Measurements from ENCODE around the gene CAMK1D.
A peak's percentile ranks its signal among the peaks of the same experiment; 100 is the strongest.
"Not testable (repeated sequence)": the region's sequence is repeated elsewhere in the genome, so short reads cannot be mapped to it uniquely, and the experiment has no call there.

Gene CAMK1D

DNA sequence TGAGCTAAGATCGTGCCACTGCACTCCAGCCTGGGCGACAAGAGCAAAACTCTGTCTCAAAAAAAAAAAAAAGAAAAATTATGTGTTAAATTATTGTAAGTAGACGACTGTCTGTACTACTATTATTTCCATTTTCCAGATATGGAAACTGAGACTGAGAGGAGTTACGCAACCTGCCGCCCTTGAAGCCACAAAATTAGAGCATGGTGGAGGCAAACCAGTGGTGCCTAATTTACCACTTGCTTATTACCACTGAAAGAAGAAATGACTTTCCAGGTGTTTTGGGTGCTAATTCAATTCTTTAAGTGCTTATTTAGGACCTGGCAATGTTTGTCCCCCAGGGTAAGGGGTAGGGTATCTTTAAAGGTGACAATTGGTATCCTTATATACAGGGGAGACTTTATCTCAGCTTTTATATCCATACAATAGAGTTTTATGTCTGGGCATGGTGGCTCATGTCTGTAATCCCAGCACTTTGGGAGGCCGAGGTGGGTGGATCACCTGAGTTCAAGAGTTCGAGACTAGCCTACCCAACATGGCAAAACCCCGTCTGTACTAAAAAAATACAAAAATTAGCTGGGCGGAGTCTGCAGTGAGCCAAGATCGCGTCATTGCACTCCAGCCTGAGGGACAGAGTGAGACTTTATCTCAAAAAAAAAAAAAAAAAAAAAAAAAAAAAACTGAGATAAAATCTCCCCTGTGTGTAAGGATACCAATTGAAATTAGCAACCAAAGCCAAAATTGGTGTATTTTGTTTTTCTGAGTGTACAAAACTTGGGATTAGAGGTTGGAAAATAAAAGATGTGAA is 16.6 kb upstream of the CAMK1D start:
- DNase-seq (ENCODE audit: low read depth, low spot score): no peak
- H3K4me3 ChIP-seq (ENCODE audit: low read depth, low read length): no peak overlapping the region
- TF ChIP-seq, protein P1, sequence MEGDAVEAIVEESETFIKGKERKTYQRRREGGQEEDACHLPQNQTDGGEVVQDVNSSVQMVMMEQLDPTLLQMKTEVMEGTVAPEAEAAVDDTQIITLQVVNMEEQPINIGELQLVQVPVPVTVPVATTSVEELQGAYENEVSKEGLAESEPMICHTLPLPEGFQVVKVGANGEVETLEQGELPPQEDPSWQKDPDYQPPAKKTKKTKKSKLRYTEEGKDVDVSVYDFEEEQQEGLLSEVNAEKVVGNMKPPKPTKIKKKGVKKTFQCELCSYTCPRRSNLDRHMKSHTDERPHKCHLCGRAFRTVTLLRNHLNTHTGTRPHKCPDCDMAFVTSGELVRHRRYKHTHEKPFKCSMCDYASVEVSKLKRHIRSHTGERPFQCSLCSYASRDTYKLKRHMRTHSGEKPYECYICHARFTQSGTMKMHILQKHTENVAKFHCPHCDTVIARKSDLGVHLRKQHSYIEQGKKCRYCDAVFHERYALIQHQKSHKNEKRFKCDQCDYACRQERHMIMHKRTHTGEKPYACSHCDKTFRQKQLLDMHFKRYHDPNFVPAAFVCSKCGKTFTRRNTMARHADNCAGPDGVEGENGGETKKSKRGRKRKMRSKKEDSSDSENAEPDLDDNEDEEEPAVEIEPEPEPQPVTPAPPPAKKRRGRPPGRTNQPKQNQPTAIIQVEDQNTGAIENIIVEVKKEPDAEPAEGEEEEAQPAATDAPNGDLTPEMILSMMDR (IDR thresholded peaks at IDR 0.05; ENCODE audit: low read depth, low read length): no peak
- in situ Hi-C loops (cut with HindIII; ENCODE audit: low sequenced_read_pairs): no loop called here

GRCh38 chr10:12333380-12334185 is 15.8 kb upstream of the CAMK1D start:
- no peak overlapping the region for H3K4me3 ChIP-seq (ENCODE audit: low read depth, low read length)
- TF ChIP-seq, protein P1 (IDR thresholded peaks at IDR 0.05; ENCODE audit: low read depth, low read length): no peak
- in situ Hi-C loops (cut with HindIII; ENCODE audit: low sequenced_read_pairs): no loop called here
- DNase-seq (ENCODE audit: low read depth, low spot score): peak; percentile 99

DNA sequence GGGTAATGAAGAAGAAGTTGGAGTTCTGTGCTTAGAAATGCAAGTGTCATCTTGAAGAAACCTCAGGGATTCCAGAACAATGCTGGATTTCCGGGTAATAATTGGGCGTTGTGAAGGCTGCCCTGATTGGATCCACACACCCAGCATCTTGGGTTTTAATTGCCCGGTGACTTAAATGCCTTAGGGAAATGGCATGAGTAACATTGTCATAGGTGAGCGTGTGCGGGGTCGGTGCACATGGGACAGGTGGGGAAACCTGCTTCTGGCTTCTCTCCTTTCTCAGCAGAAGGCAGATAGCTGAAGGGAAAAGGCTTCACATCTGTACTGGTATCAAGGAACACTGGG is 15.2 kb upstream of the CAMK1D start:
- in situ Hi-C loops (cut with HindIII; ENCODE audit: low sequenced_read_pairs): no loop called here
- no peak overlapping the region for H3K4me3 ChIP-seq (ENCODE audit: low read depth, low read length)
- TF ChIP-seq, protein P1 (IDR thresholded peaks at IDR 0.05; ENCODE audit: low read depth, low read length): no peak
- DNase-seq (ENCODE audit: low read depth, low spot score): no peak

- in situ Hi-C loops (cut with HindIII; ENCODE audit: low sequenced_read_pairs); DNase-seq (ENCODE audit: low read depth, low spot score); H3K4me3 ChIP-seq (ENCODE audit: low read depth, low read length): not testable (repeated sequence)
Measured at GRCh38 chr10:12335169-12335568, 14.2 kb upstream of the CAMK1D start.

- TF ChIP-seq, protein P1 (IDR thresholded peaks at IDR 0.05; ENCODE audit: low read depth, low read length): no peak
- no peak overlapping the region for H3K4me3 ChIP-seq (ENCODE audit: low read depth, low read length)
- peak; percentile 68 for DNase-seq (ENCODE audit: low read depth, low spot score)
- in situ Hi-C loops (cut with HindIII; ENCODE audit: low sequenced_read_pairs): no loop called here
Measured at GRCh38 chr10:12337453-12338372, 11.6 kb upstream of the CAMK1D start.

DNA sequence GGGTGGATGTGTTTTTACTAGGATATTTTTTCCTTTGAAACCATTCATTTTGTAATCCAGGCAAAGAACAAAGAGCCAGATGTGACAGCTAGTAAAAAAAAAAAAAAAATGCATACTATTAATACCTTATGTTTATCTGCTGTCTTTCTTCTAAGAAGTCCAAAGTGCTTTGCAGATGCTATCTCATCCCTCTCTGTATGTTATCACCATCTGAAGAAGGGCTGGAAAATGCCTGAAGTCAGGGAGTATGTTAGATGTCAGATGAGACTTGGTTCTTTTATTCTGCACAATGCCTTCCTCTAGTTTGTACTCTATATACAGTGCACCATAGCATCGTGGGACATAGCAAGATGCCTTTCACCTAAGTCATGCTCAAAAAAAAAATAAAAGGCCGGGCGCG is 10.4 kb upstream of the CAMK1D start:
- in situ Hi-C loops (cut with HindIII; ENCODE audit: low sequenced_read_pairs): no loop called here
- no peak overlapping the region for H3K4me3 ChIP-seq (ENCODE audit: low read depth, low read length)
- no peak for DNase-seq (ENCODE audit: low read depth, low spot score)
- TF ChIP-seq, protein P1 (IDR thresholded peaks at IDR 0.05; ENCODE audit: low read depth, low read length): no peak

All from astrocyte of the spinal cord (primary cell).